ENCODE measurements around the gene SYMPK.

The SYMPK gene

DNA sequence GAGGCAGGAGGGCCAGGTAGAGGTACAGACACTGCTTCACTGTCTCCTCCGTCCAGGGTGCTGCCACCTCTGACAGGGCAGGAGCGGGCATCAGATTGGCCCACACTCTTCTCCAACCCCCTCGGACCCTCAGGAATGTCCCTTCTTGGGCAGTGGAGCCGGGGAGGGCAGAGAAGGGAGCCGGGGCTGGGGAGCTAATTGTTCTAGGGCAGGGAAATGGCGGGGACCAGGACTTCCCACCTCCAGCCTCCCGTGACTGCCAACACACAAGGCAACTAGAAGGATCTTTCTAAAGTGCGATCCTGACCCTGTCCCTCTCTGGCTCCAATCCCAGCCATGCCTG, 37.7 kb downstream of the SYMPK start:
- no peak for TF ChIP-seq ZNF8 (CRISPR knock-in tag; IDR thresholded peaks at IDR 0.05)
- no peak for TF ChIP-seq SNAI2 (CRISPR knock-in tag; IDR thresholded peaks at IDR 0.05)
- no peak for ATAC-seq

DNA sequence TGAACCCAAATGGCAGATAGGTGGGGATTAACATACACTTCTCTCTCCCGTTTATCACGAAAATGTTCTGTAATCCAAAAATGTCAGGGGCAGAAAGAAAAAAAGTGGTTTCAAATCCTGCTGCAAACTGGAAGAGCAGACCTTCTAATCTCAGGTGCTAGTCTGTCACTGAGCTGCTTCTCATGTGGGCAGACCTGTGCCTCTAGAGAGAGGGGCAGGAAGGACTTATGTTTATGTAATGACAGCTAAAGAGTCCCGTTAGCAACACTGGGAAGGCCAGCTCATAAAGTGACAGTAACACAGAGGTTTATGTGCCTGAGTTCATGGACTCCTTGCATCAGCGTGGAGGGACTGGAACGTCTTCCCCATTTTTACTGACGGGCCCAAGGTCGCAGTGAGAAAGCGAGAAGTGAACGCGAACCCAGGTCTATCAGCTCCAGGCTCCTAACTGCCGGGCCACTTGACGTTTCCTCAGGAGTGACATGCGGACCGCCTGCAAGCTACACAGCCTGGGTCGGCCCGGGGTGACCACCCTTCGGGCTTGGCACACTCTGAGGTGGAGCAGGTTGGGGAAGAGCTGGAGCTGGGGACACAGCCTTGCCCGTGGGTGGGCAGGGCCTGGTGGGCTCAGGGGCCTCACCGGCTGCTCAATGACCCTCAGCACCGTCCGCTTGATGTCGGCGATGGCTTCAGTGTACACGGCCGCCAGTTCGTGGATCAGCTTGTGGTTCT, 38.2 kb downstream of the SYMPK start:
- TF ChIP-seq CSRNP3 (CRISPR knock-in tag; IDR thresholded peaks at IDR 0.05): no peak
- TF ChIP-seq CSDC2 (CRISPR knock-in tag; IDR thresholded peaks at IDR 0.05): no peak
- no peak for TF ChIP-seq ZNF70 (CRISPR knock-in tag; IDR thresholded peaks at IDR 0.05)
- TF ChIP-seq, protein P1, sequence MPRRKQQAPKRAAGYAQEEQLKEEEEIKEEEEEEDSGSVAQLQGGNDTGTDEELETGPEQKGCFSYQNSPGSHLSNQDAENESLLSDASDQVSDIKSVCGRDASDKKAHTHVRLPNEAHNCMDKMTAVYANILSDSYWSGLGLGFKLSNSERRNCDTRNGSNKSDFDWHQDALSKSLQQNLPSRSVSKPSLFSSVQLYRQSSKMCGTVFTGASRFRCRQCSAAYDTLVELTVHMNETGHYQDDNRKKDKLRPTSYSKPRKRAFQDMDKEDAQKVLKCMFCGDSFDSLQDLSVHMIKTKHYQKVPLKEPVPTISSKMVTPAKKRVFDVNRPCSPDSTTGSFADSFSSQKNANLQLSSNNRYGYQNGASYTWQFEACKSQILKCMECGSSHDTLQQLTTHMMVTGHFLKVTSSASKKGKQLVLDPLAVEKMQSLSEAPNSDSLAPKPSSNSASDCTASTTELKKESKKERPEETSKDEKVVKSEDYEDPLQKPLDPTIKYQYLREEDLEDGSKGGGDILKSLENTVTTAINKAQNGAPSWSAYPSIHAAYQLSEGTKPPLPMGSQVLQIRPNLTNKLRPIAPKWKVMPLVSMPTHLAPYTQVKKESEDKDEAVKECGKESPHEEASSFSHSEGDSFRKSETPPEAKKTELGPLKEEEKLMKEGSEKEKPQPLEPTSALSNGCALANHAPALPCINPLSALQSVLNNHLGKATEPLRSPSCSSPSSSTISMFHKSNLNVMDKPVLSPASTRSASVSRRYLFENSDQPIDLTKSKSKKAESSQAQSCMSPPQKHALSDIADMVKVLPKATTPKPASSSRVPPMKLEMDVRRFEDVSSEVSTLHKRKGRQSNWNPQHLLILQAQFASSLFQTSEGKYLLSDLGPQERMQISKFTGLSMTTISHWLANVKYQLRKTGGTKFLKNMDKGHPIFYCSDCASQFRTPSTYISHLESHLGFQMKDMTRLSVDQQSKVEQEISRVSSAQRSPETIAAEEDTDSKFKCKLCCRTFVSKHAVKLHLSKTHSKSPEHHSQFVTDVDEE (CRISPR knock-in tag; IDR thresholded peaks at IDR 0.05): no peak
- TF ChIP-seq GLIS3 (CRISPR knock-in tag; IDR thresholded peaks at IDR 0.05): no peak
- no peak for TF ChIP-seq SNAI2 (CRISPR knock-in tag; IDR thresholded peaks at IDR 0.05)
- TF ChIP-seq, protein P2, sequence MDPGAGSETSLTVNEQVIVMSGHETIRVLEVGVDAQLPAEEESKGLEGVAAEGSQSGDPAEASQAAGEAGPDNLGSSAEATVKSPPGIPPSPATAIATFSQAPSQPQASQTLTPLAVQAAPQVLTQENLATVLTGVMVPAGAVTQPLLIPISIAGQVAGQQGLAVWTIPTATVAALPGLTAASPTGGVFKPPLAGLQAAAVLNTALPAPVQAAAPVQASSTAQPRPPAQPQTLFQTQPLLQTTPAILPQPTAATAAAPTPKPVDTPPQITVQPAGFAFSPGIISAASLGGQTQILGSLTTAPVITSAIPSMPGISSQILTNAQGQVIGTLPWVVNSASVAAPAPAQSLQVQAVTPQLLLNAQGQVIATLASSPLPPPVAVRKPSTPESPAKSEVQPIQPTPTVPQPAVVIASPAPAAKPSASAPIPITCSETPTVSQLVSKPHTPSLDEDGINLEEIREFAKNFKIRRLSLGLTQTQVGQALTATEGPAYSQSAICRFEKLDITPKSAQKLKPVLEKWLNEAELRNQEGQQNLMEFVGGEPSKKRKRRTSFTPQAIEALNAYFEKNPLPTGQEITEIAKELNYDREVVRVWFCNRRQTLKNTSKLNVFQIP (CRISPR knock-in tag; IDR thresholded peaks at IDR 0.05; ENCODE audit: borderline replicate concordance, low read depth): no peak
- no peak for TF ChIP-seq ISL1 (CRISPR knock-in tag; IDR thresholded peaks at IDR 0.05)
- TF ChIP-seq, protein P3, sequence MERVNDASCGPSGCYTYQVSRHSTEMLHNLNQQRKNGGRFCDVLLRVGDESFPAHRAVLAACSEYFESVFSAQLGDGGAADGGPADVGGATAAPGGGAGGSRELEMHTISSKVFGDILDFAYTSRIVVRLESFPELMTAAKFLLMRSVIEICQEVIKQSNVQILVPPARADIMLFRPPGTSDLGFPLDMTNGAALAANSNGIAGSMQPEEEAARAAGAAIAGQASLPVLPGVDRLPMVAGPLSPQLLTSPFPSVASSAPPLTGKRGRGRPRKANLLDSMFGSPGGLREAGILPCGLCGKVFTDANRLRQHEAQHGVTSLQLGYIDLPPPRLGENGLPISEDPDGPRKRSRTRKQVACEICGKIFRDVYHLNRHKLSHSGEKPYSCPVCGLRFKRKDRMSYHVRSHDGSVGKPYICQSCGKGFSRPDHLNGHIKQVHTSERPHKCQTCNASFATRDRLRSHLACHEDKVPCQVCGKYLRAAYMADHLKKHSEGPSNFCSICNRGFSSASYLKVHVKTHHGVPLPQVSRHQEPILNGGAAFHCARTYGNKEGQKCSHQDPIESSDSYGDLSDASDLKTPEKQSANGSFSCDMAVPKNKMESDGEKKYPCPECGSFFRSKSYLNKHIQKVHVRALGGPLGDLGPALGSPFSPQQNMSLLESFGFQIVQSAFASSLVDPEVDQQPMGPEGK (CRISPR knock-in tag; IDR thresholded peaks at IDR 0.05; ENCODE audit: borderline replicate concordance): no peak
- no peak for TF ChIP-seq OSR1 (CRISPR knock-in tag; IDR thresholded peaks at IDR 0.05)
- TF ChIP-seq ZC3H10 (CRISPR knock-in tag; IDR thresholded peaks at IDR 0.05): no peak
- TF ChIP-seq TOX (CRISPR knock-in tag; IDR thresholded peaks at IDR 0.05; ENCODE audit: borderline replicate concordance): no peak
- TF ChIP-seq BACH2 (CRISPR knock-in tag; IDR thresholded peaks at IDR 0.05; ENCODE audit: borderline replicate concordance): no peak
- TF ChIP-seq ARNTL (CRISPR knock-in tag; IDR thresholded peaks at IDR 0.05; ENCODE audit: borderline replicate concordance, low read depth): no peak
- no peak for TF ChIP-seq ZFP3 (CRISPR knock-in tag; IDR thresholded peaks at IDR 0.05)
- TF ChIP-seq ZNF8 (CRISPR knock-in tag; IDR thresholded peaks at IDR 0.05): no peak
- no peak for TF ChIP-seq ZNF565 (CRISPR knock-in tag; conservative IDR thresholded peaks at IDR 0.05; ENCODE audit: low read depth)
- no peak for TF ChIP-seq ESRRG (CRISPR knock-in tag; IDR thresholded peaks at IDR 0.05)
- ATAC-seq: no peak

DNA sequence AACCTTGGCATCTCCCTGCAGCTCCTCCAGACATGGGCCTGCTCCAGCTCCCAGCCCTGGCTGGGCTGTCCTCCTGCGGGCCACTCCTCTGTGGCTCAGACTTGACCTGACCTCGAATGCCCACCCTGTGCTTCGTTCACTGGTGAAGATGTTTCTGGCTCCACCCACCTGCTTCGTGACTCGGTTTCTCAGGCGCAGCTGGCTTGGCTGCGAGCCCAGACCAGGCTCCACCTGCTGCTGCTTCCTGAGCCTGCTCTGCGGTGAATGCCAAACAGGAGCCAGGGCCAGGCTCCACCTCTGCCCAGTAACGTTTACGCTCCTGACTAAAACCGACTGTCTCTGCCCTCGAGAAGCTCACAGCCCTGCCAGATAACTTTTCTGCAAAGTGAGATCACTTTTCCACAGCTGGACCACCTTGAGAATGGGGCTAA, 38.9 kb downstream of the SYMPK start:
- ATAC-seq: no peak
- TF ChIP-seq, protein P2 (CRISPR knock-in tag; IDR thresholded peaks at IDR 0.05; ENCODE audit: borderline replicate concordance, low read depth): no peak
- no peak for TF ChIP-seq TCF4 (CRISPR knock-in tag; IDR thresholded peaks at IDR 0.05; ENCODE audit: borderline replicate concordance)
- no peak for TF ChIP-seq GLIS3 (CRISPR knock-in tag; IDR thresholded peaks at IDR 0.05)
- TF ChIP-seq ESRRG (CRISPR knock-in tag; IDR thresholded peaks at IDR 0.05): no peak
- TF ChIP-seq ZFP3 (CRISPR knock-in tag; IDR thresholded peaks at IDR 0.05): no peak
- TF ChIP-seq CREB5 (CRISPR knock-in tag; IDR thresholded peaks at IDR 0.05; ENCODE audit: low read depth): no peak
- no peak for TF ChIP-seq CSRNP3 (CRISPR knock-in tag; IDR thresholded peaks at IDR 0.05)
- no peak for TF ChIP-seq OSR1 (CRISPR knock-in tag; IDR thresholded peaks at IDR 0.05)
- no peak for TF ChIP-seq ZC3H10 (CRISPR knock-in tag; IDR thresholded peaks at IDR 0.05)
- no peak for TF ChIP-seq ZNF565 (CRISPR knock-in tag; conservative IDR thresholded peaks at IDR 0.05; ENCODE audit: low read depth)
- no peak for TF ChIP-seq SNAI2 (CRISPR knock-in tag; IDR thresholded peaks at IDR 0.05)
- TF ChIP-seq ARNTL (CRISPR knock-in tag; IDR thresholded peaks at IDR 0.05; ENCODE audit: borderline replicate concordance, low read depth): no peak
- no peak for TF ChIP-seq RARB (CRISPR knock-in tag; IDR thresholded peaks at IDR 0.05)
- no peak for TF ChIP-seq ZNF70 (CRISPR knock-in tag; IDR thresholded peaks at IDR 0.05)
- no peak for TF ChIP-seq TOX (CRISPR knock-in tag; IDR thresholded peaks at IDR 0.05; ENCODE audit: borderline replicate concordance)
- TF ChIP-seq PPARA (CRISPR knock-in tag; IDR thresholded peaks at IDR 0.05; ENCODE audit: borderline replicate concordance): no peak
- TF ChIP-seq ISL1 (CRISPR knock-in tag; IDR thresholded peaks at IDR 0.05): no peak
